Panc1 (cell line): Measurements from ENCODE around the gene HLA-DRA. TPM values are rescaled to one million over a fixed set of nuclear protein-coding genes. Genes with fewer than 3 reads are reported as not detected.

ENCODE experiments used
- ATAC-seq: fragments of 200-7000 bp; cut with Tn5 transposase; 2 replicates; pipeline ENCODE4 v1.9.1; 2020; ENCODE audit warnings: mild to moderate bottlenecking, moderate library complexity
- BruUV-seq: library from RNA; stranded (reverse); fragments of 400-500 nt; replicated peaks from 2 replicates; lab custom pipeline; 2021; lab: Mats Ljungman, UMichigan
- CTCF ChIA-PET: fragments of 300-600 bp; sonication (Branson Sonifier 250); formaldehyde crosslinking; loops from one replicate; lab custom pipeline; 2022; ENCODE audit warnings: antibody characterized with exemption; lab: Charles Lee
- POLR2A ChIA-PET: fragments of 300-600 bp; sonication (Branson Sonifier 250); formaldehyde crosslinking; loops from one replicate; lab custom pipeline; 2022; ENCODE audit warnings: antibody characterized with exemption; lab: Charles Lee
- DNase-seq: peaks from one replicate; pipeline ENCODE4 v3.0.0-alpha.2; 2010; ENCODE audit warnings: low read depth, low spot score
- H3K27ac ChIP-seq: 2 replicates; pipeline ENCODE4 v1.5.1; 2011; ENCODE audit warnings: mild to moderate bottlenecking, low read length, inconsistent platforms
- H3K27me3 ChIP-seq: fragments of 200-500 bp; sonication (Bioruptor generic); 2 replicates; pipeline ENCODE4 v1.6.0; 2014; ENCODE audit warnings: low read length, inconsistent platforms; ENCODE audit not compliant: control insufficient read depth, insufficient read depth
- H3K36me3 ChIP-seq: fragments of 200-500 bp; sonication (Bioruptor generic); 2 replicates; pipeline ENCODE4 v1.5.1; 2014; ENCODE audit warnings: inconsistent platforms, mild to moderate bottlenecking, low read length, moderate library complexity; ENCODE audit not compliant: control insufficient read depth, insufficient read depth
- H3K4me1 ChIP-seq: 2 replicates; pipeline ENCODE4 v1.5.1; 2011; ENCODE audit warnings: inconsistent platforms, mild to moderate bottlenecking, low read length, moderate library complexity; ENCODE audit not compliant: control insufficient read depth, insufficient read depth
- H3K4me3 ChIP-seq, 2 experiments: 2 replicates each; pipeline ENCODE4 v1.5.1; 2011 to 2012; ENCODE audit warnings: low read depth in 2 of 2, low read length in 2 of 2, mild to moderate bottlenecking in 2 of 2, inconsistent platforms in 1 of 2, moderate library complexity in 1 of 2
- H3K9me3 ChIP-seq: fragments of 200-500 bp; sonication (Bioruptor generic); 2 replicates; pipeline ENCODE4 v1.5.1; 2014; ENCODE audit warnings: low read depth, mild to moderate bottlenecking, inconsistent platforms, low read length, moderate library complexity; ENCODE audit not compliant: control insufficient read depth, insufficient read depth
- POLR2AphosphoS5 ChIP-seq: IDR thresholded peaks from 2 replicates; pipeline ENCODE4 v1.6.1; 2012; ENCODE audit warnings: mild to moderate bottlenecking, low read depth, low read length, moderate library complexity
- SIN3A ChIP-seq: IDR thresholded peaks from 2 replicates; pipeline ENCODE4 v1.6.1; 2012; ENCODE audit warnings: low read depth, mild to moderate bottlenecking, low read length, moderate library complexity, borderline replicate concordance; ENCODE audit not compliant: insufficient read depth
- TCF7L2 ChIP-seq: IDR thresholded peaks from 2 replicates; pipeline ENCODE4 v1.6.1; 2011; ENCODE audit warnings: mild to moderate bottlenecking, low read depth, low read length, inconsistent platforms
- in situ Hi-C: cut with HindIII; loops from 2 replicates; pipeline ENCODE4 v1.10.0; 2016; ENCODE audit warnings: low sequenced_read_pairs, low pct_unique_long_range_greater_than_20kb
- intact Hi-C: fragments of 100-400 bp; cut with micrococcal nuclease; formaldehyde crosslinking; loops from one replicate; pipeline ENCODE4 v1.10.0; 2022; ENCODE audit not compliant: unreplicated experiment
- total RNA-seq: library from RNA; stranded (reverse); gene quantifications from one replicate; pipeline ENCODE4 v1.2.1, GENCODE V29; 2021; ENCODE audit not compliant: unreplicated experiment
- TF ChIP-seq, protein P1 (sequence below), 2 experiments: IDR thresholded peaks; 2 replicates each; pipeline ENCODE4 v1.6.1; 2011 to 2012; ENCODE audit warnings: low read depth in 2 of 2, control low read depth in 1 of 2, low read length in 1 of 2, mild to moderate bottlenecking in 1 of 2, moderate library complexity in 1 of 2; ENCODE audit not compliant: insufficient read depth in 1 of 2
- TF ChIP-seq, protein P2 (sequence below): fragments of 450-650 bp; IDR thresholded peaks from 2 replicates; pipeline ENCODE4 v1.5.1; 2017; ENCODE audit warnings: mild to moderate bottlenecking

HLA-DRA gene
- total RNA-seq, 1 experiment from 2014 or later = 1.7 TPM

DNA sequence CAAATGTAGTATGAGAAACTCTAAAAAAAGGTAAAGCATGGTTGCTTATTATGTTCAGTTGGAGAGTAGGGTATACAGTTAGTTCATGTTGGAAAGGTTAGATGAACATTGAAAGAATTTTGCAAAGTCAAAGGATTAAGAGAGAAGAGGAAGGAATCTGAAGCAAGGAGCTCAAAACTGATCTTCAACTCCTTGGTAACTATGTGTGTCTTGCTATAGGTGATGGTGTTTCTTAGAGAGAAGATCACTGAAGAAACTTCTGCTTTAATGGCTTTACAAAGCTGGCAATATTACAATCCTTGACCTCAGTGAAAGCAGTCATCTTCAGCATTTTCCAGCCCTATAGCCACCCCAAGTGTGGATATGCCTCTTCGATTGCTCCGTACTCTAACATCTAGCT is 4.7 kb downstream of the HLA-DRA start:
- in situ Hi-C loops = no loop called here
- Histone ChIP-seq H3K36me3 (no peaks in the 10 kb centered on the region), H3K4me1 (no peaks in the 10 kb centered on the region), H3K27ac (no peak overlapping the region), H3K9me3 (no peaks in the 10 kb centered on the region), H3K27me3 (peaks cover 27% of the 10 kb centered on the region), H3K4me3 (no peak overlapping the region)
- ATAC-seq = no peak
- no TSS peak for BruUV-seq
- no peak for TF ChIP-seq POLR2AphosphoS5
- TF ChIP-seq TCF7L2 = no peak
- TF ChIP-seq, protein P1, sequence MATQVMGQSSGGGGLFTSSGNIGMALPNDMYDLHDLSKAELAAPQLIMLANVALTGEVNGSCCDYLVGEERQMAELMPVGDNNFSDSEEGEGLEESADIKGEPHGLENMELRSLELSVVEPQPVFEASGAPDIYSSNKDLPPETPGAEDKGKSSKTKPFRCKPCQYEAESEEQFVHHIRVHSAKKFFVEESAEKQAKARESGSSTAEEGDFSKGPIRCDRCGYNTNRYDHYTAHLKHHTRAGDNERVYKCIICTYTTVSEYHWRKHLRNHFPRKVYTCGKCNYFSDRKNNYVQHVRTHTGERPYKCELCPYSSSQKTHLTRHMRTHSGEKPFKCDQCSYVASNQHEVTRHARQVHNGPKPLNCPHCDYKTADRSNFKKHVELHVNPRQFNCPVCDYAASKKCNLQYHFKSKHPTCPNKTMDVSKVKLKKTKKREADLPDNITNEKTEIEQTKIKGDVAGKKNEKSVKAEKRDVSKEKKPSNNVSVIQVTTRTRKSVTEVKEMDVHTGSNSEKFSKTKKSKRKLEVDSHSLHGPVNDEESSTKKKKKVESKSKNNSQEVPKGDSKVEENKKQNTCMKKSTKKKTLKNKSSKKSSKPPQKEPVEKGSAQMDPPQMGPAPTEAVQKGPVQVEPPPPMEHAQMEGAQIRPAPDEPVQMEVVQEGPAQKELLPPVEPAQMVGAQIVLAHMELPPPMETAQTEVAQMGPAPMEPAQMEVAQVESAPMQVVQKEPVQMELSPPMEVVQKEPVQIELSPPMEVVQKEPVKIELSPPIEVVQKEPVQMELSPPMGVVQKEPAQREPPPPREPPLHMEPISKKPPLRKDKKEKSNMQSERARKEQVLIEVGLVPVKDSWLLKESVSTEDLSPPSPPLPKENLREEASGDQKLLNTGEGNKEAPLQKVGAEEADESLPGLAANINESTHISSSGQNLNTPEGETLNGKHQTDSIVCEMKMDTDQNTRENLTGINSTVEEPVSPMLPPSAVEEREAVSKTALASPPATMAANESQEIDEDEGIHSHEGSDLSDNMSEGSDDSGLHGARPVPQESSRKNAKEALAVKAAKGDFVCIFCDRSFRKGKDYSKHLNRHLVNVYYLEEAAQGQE (IDR thresholded peaks at IDR 0.05; ENCODE audit: insufficient read depth in 1 of 2, low read depth in 2 of 2, low read length in 1 of 2) = no peak
- TF ChIP-seq, protein P2, sequence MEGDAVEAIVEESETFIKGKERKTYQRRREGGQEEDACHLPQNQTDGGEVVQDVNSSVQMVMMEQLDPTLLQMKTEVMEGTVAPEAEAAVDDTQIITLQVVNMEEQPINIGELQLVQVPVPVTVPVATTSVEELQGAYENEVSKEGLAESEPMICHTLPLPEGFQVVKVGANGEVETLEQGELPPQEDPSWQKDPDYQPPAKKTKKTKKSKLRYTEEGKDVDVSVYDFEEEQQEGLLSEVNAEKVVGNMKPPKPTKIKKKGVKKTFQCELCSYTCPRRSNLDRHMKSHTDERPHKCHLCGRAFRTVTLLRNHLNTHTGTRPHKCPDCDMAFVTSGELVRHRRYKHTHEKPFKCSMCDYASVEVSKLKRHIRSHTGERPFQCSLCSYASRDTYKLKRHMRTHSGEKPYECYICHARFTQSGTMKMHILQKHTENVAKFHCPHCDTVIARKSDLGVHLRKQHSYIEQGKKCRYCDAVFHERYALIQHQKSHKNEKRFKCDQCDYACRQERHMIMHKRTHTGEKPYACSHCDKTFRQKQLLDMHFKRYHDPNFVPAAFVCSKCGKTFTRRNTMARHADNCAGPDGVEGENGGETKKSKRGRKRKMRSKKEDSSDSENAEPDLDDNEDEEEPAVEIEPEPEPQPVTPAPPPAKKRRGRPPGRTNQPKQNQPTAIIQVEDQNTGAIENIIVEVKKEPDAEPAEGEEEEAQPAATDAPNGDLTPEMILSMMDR = no peak
- no peak for TF ChIP-seq SIN3A
- intact Hi-C loops = no loop called here
- POLR2A ChIA-PET = no interaction called here
- no peak for DNase-seq
- CTCF ChIA-PET = no interaction called here

DNA sequence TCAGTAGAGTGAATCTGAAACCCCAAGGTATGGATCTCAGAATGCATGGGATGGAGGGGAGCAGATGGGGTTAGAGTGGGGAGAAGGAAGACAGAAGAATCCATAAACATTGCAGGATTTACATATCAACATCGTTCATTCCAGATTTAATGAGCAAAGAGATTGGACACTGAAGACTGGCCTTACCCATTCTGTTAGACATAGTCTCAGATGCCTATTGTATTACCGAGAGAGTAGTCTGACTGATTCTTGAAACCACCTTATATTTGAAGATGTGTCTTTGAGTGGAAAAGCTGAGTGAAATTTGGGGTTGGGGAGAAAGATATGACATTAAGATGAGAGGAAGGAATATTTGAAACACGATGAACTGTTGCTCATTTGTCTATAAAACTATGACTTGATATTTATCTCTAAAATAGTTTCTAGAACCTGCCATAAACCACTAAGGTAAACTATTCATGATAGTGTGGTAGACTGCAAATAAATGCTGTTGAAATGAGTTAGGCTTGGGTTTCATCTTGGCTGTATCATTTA is 5.7 kb downstream of the HLA-DRA start:
- TF ChIP-seq POLR2AphosphoS5 (no peak), TCF7L2 (no peak), SIN3A (no peak)
- TF ChIP-seq, protein P1 (IDR thresholded peaks at IDR 0.05; ENCODE audit: insufficient read depth in 1 of 2, low read depth in 2 of 2, low read length in 1 of 2) = no peak
- TF ChIP-seq, protein P2 = no peak
- intact Hi-C loops (no loop called here), in situ Hi-C loops (no loop called here)
- DNase-seq (no peak), ATAC-seq (no peak)
- Histone ChIP-seq H3K27ac (no peak overlapping the region), H3K27me3 (peaks cover 22% of the 10 kb centered on the region), H3K4me1 (no peaks in the 10 kb centered on the region), H3K36me3 (no peaks in the 10 kb centered on the region), H3K4me3 (no peak overlapping the region), H3K9me3 (no peaks in the 10 kb centered on the region)
- ChIA-PET CTCF (no interaction called here), POLR2A (no interaction called here)
- no TSS peak for BruUV-seq
